ENCODE measurements around the gene PRR5L. TPM values are rescaled to one million over a fixed set of nuclear protein-coding genes. Genes with fewer than 3 reads are reported as not detected.

Gene PRR5L
- total and polyA plus RNA-seq, 12 donors = 1.7 to 10.2 (median 7.3) TPM

DNA sequence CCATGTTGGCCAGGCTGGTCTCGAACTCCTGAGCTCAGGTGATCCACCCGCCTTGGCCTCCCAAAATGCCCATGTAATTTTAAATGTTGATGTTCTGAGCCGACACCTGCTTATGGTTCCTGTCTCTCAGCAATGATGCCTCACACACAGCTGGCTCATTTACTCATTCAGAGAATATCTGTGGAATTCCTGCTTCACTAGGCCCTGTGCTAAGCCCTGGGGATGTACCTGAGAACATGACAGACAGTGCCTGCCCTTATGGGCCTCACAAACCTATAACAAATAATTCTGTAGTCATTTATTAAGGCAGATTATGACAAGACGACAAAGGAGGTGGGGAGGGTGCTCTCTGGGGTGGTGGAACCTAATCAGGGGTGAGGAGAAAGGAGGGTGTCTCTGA lies 93.7 kb downstream of the PRR5L start:
- 85 to 98% (median 94%) methylated on average over 4 of the region's 4 CpGs for WGBS, 4 donors
- DNase-seq = no peak
- intact Hi-C loops (cut with DNase I) = no loop called here

DNA sequence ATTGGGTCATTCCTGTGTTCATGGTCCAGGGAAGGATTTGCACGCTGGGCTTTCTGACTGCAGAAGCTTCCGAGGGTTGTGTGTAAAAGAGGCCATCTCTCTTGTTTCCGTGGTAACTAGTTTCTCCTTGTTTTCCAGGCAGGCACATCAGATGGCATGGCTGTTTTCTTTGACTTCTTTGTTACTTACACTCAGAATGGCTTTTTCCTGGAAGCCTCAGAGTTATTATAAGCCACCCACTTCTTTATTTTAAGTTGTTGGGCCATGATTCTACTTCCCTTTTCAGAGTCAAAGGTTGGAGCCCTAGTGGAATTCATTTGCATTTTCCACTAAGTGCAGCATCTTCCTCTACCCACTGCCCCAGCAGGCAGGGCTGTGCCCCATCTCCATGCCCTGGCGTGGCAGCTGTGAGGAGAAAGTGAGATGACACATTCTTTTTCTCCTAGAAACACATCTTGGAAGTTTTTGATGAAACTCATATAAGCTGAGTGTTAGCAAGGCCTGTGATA lies 94.9 kb downstream of the PRR5L start:
- no peaks in the 10 kb centered on the region for H3K9me3 ChIP-seq (replicated peaks in 1 of 3)
- WGBS, 4 donors = 27 to 74% (median 51%) methylated on average over 3 to 4 of the region's 4 CpGs
- intact Hi-C loops (cut with DNase I) = no loop called here
- peak overlapping the region in 1 of 5 donors; percentile 6 for H3K27ac ChIP-seq
- peaks cover 0 to 8% of the 10 kb centered on the region in 2 donors for H3K4me1 ChIP-seq (replicated peaks in 1 of 2)
- TF ChIP-seq CTCF (IDR thresholded peaks at IDR 0.05) = peak in 2 of 6 experiments; percentile 8 to 17
- no peak for TF ChIP-seq POLR2A (IDR thresholded peaks at IDR 0.05)
- no peaks in the 10 kb centered on the region for H3K27me3 ChIP-seq
- no peaks in the 10 kb centered on the region for H3K36me3 ChIP-seq (replicated peaks in 1 of 2)
- H3K4me3 ChIP-seq = no peak overlapping the region
- peak in 1 of 7 donors; percentile 21 for DNase-seq

More for the DNA sequence above, 93.7 kb downstream of the PRR5L start:
- H3K9me3 ChIP-seq (replicated peaks in 1 of 3) = no peaks in the 10 kb centered on the region
- no peak overlapping the region for H3K4me3 ChIP-seq
- H3K4me1 ChIP-seq (replicated peaks in 1 of 2) = peaks cover 0 to 8% of the 10 kb centered on the region in 2 donors
- TF ChIP-seq CTCF (IDR thresholded peaks at IDR 0.05) (no peak), POLR2A (IDR thresholded peaks at IDR 0.05) (no peak)
- H3K27me3 ChIP-seq = no peaks in the 10 kb centered on the region
- H3K36me3 ChIP-seq (replicated peaks in 1 of 2) = no peaks in the 10 kb centered on the region
- H3K27ac ChIP-seq = no peak overlapping the region

GRCh38 chr11:36392196-36392595 lies 96.1 kb downstream of the PRR5L start:
- WGBS, 4 donors = 77 to 90% (median 83%) methylated on average over 2 of the region's 2 CpGs
- no peaks in the 10 kb centered on the region for H3K27me3 ChIP-seq
- intact Hi-C loops (cut with DNase I) = no loop called here
- no peak for DNase-seq
- TF ChIP-seq POLR2A (IDR thresholded peaks at IDR 0.05) = no peak
- no peak for TF ChIP-seq CTCF (IDR thresholded peaks at IDR 0.05)
- no peak overlapping the region for H3K27ac ChIP-seq
- H3K36me3 ChIP-seq (replicated peaks in 1 of 2) = no peaks in the 10 kb centered on the region
- H3K4me3 ChIP-seq = no peak overlapping the region
- H3K9me3 ChIP-seq (replicated peaks in 1 of 3) = no peaks in the 10 kb centered on the region
- H3K4me1 ChIP-seq (replicated peaks in 1 of 2) = peaks cover 0 to 8% of the 10 kb centered on the region in 2 donors

DNA sequence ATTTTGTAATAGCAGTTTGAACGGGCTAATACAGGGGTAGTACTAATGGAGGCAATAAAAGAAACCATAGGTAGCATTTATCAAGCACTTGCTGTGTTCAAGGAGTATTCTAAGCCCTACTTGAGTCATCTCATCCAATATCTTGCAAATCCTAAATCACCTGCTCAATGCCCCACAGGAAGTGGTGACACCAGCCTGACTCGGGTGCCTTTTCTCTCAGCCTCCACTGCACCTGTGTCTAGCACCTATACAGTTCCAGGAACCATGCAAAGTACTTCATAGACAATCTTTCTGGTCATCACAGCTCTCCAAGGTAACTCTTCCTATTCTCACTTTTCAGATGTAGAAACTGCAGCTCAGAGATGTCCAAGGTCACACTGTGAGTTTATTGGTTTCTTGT lies 98.0 kb downstream of the PRR5L start:
- no peak overlapping the region for H3K27ac ChIP-seq
- WGBS, 4 donors = 54 to 82% (median 69%) methylated on average over 2 of the region's 2 CpGs
- no peaks in the 10 kb centered on the region for H3K4me1 ChIP-seq (replicated peaks in 1 of 2)
- intact Hi-C loops (cut with DNase I) = no loop called here
- no peak overlapping the region for H3K4me3 ChIP-seq
- no peaks in the 10 kb centered on the region for H3K36me3 ChIP-seq (replicated peaks in 1 of 2)
- H3K27me3 ChIP-seq = no peaks in the 10 kb centered on the region
- DNase-seq = no peak
- TF ChIP-seq POLR2A (IDR thresholded peaks at IDR 0.05) (no peak), CTCF (IDR thresholded peaks at IDR 0.05) (no peak)
- no peaks in the 10 kb centered on the region for H3K9me3 ChIP-seq (replicated peaks in 1 of 3)
